ENCODE measurements around the gene B3GAT1. TPM values are rescaled to one million over a fixed set of nuclear protein-coding genes. Genes with fewer than 3 reads are reported as not detected.

Gene B3GAT1
- total RNA-seq, 2 donors from 2014 or later: 20.6 to 29.5 TPM

GRCh38 chr11:134393638-134394037 is 18.4 kb downstream of the B3GAT1 start:
- Histone ChIP-seq H3K36me3 (ENCODE audit: control insufficient read depth, insufficient read depth, low read length) (no peaks in the 10 kb centered on the region), H3K27me3 (ENCODE audit: control insufficient read depth, insufficient read depth, low read length, poor library complexity, severe bottlenecking) (no peaks in the 10 kb centered on the region), H3K4me3 (ENCODE audit: low read length) (no peak overlapping the region), H3K4me1 (ENCODE audit: control insufficient read depth, insufficient read depth, low read length) (no peaks in the 10 kb centered on the region), H3K9ac (ENCODE audit: extremely low read depth, low read length, poor library complexity, severe bottlenecking) (no peak overlapping the region), H3K27ac (ENCODE audit: low read depth, low read length) (peak overlapping the region; percentile 38), H3K9me3 (ENCODE audit: control insufficient read depth, low read length) (no peaks in the 10 kb centered on the region)
- Mint-ChIP-seq H3K27ac (no peak overlapping the region), H3K27me3 (ENCODE audit: insufficient read depth) (no peaks in the 10 kb centered on the region), H3K9me3 (no peaks in the 10 kb centered on the region), H3K36me3 (ENCODE audit: low read depth) (no peaks in the 10 kb centered on the region), H3K4me3 (no peak overlapping the region), H3K4me1 (no peaks in the 10 kb centered on the region)
- peak; percentile 74 for DNase-seq
- 67 to 72% methylated on average over 10 to 14 of the region's 14 CpGs for WGBS, 2 experiments (ENCODE audit: insufficient coverage in 1 of 2, insufficient read length in 1 of 2)
- peak; percentile 72 for TF ChIP-seq CTCF (conservative IDR thresholded peaks at IDR 0.05)

DNA sequence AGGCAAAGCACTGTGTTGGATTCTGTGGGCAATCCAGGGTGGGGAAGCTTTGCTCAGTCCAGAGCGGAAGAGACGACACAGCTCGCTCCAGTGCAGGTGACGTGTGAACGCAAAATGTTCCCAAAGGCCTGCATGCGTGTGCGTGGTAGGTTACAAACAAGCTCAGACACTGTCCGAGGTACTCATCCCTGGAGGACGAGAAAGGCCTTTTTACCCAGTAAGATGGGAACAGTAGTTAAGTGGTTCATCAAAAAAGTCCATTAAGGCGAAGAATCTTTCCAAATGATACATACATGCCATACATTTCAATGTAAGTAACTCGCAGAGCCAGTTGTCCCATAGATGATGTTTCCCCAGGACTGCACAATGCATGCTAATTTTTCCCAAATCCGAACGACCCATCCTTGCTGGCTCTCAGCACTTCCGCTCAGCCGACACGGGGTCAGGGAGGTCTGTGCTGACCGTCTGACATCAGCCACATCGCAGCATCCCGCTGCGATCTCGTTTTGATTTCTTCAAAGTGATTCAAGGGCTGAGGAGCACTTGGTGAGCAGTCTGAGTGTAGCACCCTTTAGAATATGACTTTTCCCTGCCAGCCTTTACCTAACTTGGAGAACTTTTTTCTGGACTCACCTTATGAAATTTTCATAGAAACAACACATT is 19.0 kb downstream of the B3GAT1 start:
- H3K4me1 ChIP-seq (ENCODE audit: control insufficient read depth, insufficient read depth, low read length): no peaks in the 10 kb centered on the region
- Mint-ChIP-seq H3K27ac (no peak overlapping the region), H3K9me3 (no peaks in the 10 kb centered on the region), H3K4me1 (no peaks in the 10 kb centered on the region), H3K27me3 (ENCODE audit: insufficient read depth) (no peaks in the 10 kb centered on the region), H3K36me3 (ENCODE audit: low read depth) (no peaks in the 10 kb centered on the region), H3K4me3 (no peak overlapping the region)
- DNase-seq: no peak
- no peaks in the 10 kb centered on the region for H3K27me3 ChIP-seq (ENCODE audit: control insufficient read depth, insufficient read depth, low read length, poor library complexity, severe bottlenecking)
- H3K4me3 ChIP-seq (ENCODE audit: low read length): no peak overlapping the region
- H3K9me3 ChIP-seq (ENCODE audit: control insufficient read depth, low read length): no peaks in the 10 kb centered on the region
- H3K9ac ChIP-seq (ENCODE audit: extremely low read depth, low read length, poor library complexity, severe bottlenecking): no peak overlapping the region
- H3K36me3 ChIP-seq (ENCODE audit: control insufficient read depth, insufficient read depth, low read length): no peaks in the 10 kb centered on the region
- H3K27ac ChIP-seq (ENCODE audit: low read depth, low read length): no peak overlapping the region
- WGBS, 2 experiments (ENCODE audit: insufficient coverage in 1 of 2, insufficient read length in 1 of 2): 93 to 95% methylated on average over 20 to 21 of the region's 21 CpGs
- no peak for TF ChIP-seq CTCF (conservative IDR thresholded peaks at IDR 0.05)

GRCh38 chr11:134391656-134392055 is 20.4 kb downstream of the B3GAT1 start:
- no peaks in the 10 kb centered on the region for H3K27me3 ChIP-seq (ENCODE audit: control insufficient read depth, insufficient read depth, low read length, poor library complexity, severe bottlenecking)
- Mint-ChIP-seq H3K27ac (no peak overlapping the region), H3K36me3 (ENCODE audit: low read depth) (no peaks in the 10 kb centered on the region), H3K27me3 (ENCODE audit: insufficient read depth) (no peaks in the 10 kb centered on the region), H3K4me3 (no peak overlapping the region), H3K4me1 (peaks cover 2% of the 10 kb centered on the region), H3K9me3 (no peaks in the 10 kb centered on the region)
- H3K4me1 ChIP-seq (ENCODE audit: control insufficient read depth, insufficient read depth, low read length): no peaks in the 10 kb centered on the region
- no peak for TF ChIP-seq CTCF (conservative IDR thresholded peaks at IDR 0.05)
- H3K27ac ChIP-seq (ENCODE audit: low read depth, low read length): no peak overlapping the region
- no peak overlapping the region for H3K4me3 ChIP-seq (ENCODE audit: low read length)
- DNase-seq: no peak
- no peaks in the 10 kb centered on the region for H3K9me3 ChIP-seq (ENCODE audit: control insufficient read depth, low read length)
- H3K36me3 ChIP-seq (ENCODE audit: control insufficient read depth, insufficient read depth, low read length): no peaks in the 10 kb centered on the region
- H3K9ac ChIP-seq (ENCODE audit: extremely low read depth, low read length, poor library complexity, severe bottlenecking): no peak overlapping the region
- 89 to 95% methylated on average over 7 to 13 of the region's 13 CpGs for WGBS, 2 experiments (ENCODE audit: insufficient coverage in 1 of 2, insufficient read length in 1 of 2)

All from endodermal cell (in vitro differentiated cells).